GM19468 (cell line): Measurements from ENCODE around the gene OR8B3.
"Not testable (repeated sequence)": the region's sequence is repeated elsewhere in the genome, so short reads cannot be mapped to it uniquely, and the experiment has no call there.

Source experiments
- ATAC-seq: cut with Tn5 transposase; IDR thresholded peaks from one replicate; pipeline ENCODE4 v1.9.1; 2021; ENCODE audit warnings: mild to moderate bottlenecking, moderate library complexity, moderate number of reproducible peaks; ENCODE audit not compliant: unreplicated experiment; ENCODE audit errors: extremely low read depth

OR8B3 gene, protein sequence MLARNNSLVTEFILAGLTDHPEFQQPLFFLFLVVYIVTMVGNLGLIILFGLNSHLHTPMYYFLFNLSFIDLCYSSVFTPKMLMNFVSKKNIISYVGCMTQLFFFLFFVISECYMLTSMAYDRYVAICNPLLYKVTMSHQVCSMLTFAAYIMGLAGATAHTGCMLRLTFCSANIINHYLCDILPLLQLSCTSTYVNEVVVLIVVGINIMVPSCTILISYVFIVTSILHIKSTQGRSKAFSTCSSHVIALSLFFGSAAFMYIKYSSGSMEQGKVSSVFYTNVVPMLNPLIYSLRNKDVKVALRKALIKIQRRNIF

GRCh38 chr11:124398924-124399323 lies at the start of gene OR8B3:
Gene OR8B3 (minus strand): TSS chr11:124399024. CDS start chr11:124397351, 1,673 bp downstream.
- ATAC-seq, result no peak

GRCh38 chr11:124446916-124447315 lies 48.1 kb upstream of the OR8B3 start:
- no peak for ATAC-seq

DNA sequence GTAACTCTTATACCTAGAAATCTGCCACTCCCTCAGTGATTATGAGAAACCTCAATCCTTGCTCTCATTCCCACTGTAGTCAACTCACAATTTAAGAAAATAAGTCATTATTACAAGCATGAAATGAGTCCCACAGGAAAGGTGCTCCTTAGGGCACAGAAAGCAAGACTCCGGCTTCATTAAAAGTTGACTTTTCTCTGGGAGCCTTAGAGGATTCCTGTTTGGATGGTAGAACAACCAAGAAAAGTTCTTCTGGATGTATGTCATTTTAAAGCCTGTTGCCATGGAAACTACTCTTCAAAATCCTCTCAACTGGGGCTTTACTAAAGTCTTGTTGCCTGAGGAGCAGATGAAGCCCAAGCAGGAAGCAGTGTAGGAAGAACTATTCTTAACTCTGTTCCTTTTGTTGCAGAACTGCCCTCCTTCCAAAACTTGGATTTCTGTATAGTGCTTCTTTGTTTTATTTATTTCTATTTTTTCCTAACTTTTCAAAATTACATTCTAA lies 46.9 kb upstream of the OR8B3 start, which contains the start of gene OR8B8:
Gene OR8B8 (minus strand): TSS at position 51 of the 505 bp plus-strand sequence. CDS start 4,611 bp downstream, outside the sequence.
- no peak for ATAC-seq

DNA sequence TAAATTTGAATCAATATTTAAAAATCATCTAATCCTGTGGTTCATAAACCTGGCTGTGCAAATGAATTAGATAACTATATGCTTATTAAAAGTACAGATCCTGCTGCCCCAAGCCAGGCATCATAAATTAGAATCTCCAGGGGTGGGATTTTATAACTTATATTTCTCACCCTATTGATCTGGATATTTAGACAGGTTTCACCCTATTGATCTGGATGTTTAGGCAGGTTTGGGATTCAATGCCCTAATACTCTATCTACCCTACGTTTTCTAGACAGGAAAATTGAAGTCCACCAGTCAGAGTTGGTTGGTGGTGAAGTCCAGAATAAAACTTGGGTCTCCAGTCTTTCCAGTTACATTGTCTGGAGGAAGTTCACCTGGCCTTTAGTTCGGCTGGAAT lies 44.0 kb upstream of the OR8B3 start:
- no peak for ATAC-seq

GRCh38 chr11:124442442-124442841 lies 43.6 kb upstream of the OR8B3 start:
- ATAC-seq, result no peak

DNA sequence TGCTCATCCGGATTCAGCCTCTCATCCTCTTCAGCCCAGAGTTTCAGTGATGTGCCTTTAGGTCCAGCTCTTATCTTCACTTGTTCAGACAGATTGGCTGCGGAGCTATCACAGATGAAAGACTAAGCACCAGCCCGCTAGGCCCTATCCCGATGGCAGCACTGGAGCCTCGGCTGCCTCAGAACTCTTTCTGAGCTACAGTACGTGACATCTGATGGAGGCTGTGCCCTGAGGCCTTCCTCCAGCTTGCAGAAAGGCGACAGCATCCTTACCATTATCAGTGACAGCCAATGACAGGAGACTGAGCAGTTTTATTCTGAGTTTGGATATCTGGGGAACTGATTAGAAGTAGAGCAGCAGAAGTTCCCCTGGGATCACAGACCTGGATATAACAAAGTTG lies 42.7 kb upstream of the OR8B3 start:
- ATAC-seq, result no peak

DNA sequence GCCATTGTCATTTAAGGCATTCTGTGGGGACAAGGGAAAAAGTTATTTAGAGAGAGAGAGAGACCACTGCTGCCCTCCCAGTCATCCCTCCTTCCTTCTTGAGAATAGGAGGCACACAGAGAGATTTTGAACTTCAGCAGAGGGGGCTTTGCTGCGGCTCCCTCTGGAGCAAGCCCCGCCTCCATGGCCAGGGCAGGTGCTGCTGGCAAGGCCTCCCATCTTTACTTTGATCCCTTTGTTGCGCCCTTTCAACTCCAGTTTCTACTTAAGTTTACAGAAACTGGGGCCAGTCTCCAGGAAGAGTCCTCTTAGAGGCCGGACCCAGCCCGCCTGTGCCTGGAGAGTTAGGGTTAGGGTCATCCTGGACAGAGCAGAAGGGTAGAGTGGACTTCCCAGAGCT lies 42.3 kb upstream of the OR8B3 start:
- no peak for ATAC-seq

DNA sequence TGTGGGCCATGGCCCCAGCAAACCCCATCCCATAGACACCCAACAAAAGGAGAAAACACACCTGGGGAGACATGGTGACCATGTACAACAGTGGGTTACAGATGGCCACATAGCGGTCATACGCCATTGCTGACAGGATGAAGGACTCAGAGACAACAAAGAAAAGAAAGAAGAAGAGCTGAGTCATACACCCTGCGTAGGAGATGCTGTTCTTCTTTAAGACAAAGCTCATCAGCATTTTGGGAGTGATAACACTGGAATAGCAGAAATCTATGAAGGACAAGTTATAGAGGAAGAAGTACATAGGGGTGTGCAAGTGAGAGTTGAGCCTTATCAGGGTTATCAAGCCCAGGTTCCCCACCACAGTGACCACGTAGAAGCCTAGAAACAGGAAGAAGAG lies 41.8 kb upstream of the OR8B3 start:
- ATAC-seq, result no peak

DNA sequence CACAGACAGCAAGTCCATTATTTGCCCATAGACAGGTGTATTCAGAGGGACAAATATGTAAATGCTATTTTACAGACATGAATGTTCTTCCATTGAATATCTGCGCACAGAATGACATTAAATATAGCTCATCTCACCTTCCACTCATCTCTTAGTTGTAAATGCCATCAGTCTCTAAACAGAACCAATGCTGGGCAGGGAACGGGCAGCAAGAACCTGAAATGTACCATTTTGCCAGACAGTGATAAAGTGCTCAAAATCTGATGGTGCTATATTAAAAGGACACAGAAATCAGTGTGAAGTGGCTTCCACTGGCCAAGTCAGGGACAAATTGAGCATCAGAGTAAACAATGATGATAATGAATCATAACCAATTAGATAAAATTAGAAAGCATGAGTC lies 35.9 kb upstream of the OR8B3 start:
- ATAC-seq, result no peak

DNA sequence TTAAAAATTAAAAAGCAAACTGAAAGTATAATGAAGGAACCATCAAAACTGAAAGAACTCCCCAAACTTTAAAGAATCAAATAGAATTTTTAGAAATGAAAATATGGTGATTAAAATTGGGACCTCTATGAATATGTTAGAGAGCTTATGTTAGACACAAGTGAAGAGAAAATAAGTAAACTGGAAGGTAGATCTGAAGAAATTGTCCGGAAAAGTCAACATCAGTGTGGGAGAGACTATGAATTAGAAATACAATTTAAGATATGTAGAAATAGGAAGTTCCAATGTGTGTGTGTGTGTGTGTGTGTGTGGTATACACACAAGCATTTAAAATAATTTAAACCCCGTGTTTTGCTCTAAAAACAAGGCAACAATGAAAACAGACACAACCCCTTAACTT lies 30.8 kb upstream of the OR8B3 start:
- no peak for ATAC-seq

DNA sequence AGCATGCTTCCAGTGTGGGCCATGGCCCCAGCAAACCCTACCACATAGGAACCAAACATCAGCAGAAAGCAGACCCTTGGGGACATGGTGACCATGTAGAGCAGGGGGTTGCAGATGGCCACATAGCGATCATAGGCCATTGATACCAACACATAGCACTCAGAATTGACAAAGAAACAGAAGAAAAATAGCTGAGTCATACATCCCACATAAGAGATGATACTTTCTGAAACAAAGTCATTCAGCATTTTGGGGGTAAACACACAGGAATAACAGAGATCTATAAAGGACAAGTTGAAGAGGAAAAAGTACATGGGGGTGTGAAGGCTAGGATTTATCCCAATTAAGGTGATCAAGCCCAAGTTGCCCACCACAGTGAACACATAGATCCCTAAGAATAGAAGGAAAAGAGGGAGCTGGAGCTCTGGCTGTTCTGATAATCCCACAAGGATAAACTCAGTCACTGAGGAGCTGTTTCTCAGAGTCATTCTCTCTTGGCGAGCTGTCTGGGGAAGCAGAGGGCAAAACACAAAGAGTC lies 25.6 kb upstream of the OR8B3 start, which contains the start of gene OR8B4:
Gene OR8B4 (minus strand): TSS at position 488 of the 538 bp plus-strand sequence. CDS start 0 bp downstream, at position 488.
- ATAC-seq, result no peak

DNA sequence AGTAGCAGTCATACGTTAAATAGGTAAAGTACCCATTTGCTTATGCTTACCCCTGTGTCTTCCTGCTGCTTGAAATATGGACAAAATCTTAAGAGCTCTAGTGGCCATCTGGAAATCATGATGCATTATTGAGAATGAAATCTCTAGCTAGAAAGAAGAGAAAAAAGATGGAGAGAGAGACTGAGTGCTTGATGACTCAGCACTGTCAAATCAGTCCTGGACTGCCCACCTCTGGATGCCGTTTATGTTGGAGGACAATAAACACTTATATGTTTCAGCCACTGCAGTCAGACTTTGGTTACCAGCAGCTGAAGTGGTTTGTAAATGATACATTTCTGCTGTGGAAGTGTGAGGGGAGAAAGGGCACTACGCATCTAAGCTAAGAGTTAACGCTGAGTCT lies 22.2 kb upstream of the OR8B3 start:
- ATAC-seq, result no peak

- no peak for ATAC-seq
Observed at GRCh38 chr11:124415356-124415923, 16.6 kb upstream of the OR8B3 start.

- no peak for ATAC-seq
Observed at GRCh38 chr11:124409906-124410305, 11.1 kb upstream of the OR8B3 start.

DNA sequence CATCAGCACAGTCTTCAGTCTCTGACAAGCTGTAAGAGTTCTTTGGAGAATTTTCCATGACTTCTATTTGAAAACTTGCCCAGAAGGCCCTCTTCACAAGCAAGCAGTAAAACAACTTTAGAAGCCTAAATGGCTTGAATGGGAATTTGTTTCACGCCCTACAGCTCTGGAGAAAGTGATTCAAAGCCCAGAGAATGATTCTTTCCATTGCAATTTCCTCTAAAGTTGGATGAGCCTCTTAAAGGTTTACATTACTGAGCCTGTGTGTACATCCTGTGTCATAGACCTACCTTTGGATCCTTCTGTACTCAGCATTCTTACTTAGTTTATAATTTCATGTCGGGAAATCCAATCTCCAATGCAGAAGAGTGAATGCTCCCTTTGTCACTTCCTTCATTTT lies 6.8 kb upstream of the OR8B3 start:
- ATAC-seq, result no peak

- not testable (repeated sequence) for ATAC-seq
Observed at GRCh38 chr11:124403186-124403585, 4.4 kb upstream of the OR8B3 start.

DNA sequence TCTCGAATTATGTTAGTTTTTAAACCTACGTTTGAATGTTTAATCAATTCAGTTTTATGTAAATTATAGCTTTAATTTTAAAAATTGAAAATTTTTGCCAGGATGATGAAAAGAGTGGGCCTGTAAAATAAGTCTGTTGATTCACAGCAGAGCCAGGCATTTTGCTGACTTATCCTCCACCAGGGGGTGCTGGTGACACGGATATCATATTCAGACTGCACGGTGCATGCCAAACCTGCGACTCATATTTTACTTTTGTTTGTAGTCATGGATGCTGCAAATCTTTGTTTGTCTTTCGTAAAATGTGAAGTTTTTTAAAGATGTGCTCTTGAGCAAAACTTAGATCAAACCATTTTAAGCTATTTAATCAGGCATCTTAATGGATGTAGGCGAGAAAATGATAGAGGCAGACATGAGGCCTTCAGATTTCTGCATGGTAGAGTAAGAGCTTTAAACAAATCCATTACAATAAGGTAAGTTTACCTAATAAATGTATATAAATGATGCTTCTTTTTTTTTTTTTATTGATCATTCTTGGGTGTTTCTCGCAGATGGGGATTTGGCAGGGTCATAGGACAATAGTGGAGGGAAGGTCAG lies 3.6 kb upstream of the OR8B3 start:
- no peak for ATAC-seq

GRCh38 chr11:124396847-124397246 lies 2.0 kb downstream of the OR8B3 start:
- ATAC-seq, result not testable (repeated sequence)

GRCh38 chr11:124394408-124394807 lies 4.4 kb downstream of the OR8B3 start:
- ATAC-seq, result no peak

GRCh38 chr11:124384399-124384798 lies 14.4 kb downstream of the OR8B3 start, which contains the start of gene OR8B2:
Gene OR8B2 (minus strand): TSS chr11:124384499. CDS start chr11:124383343, 1,156 bp downstream.
- ATAC-seq, result no peak

GRCh38 chr11:124382857-124383256 lies 16.0 kb downstream of the OR8B3 start:
- ATAC-seq, result not testable (repeated sequence)
